ENCODE results near the gene CCNE1.
"Not testable (repeated sequence)": the region's sequence is repeated elsewhere in the genome, so short reads cannot be mapped to it uniquely, and the experiment has no call there.

The CCNE1 gene

DNA sequence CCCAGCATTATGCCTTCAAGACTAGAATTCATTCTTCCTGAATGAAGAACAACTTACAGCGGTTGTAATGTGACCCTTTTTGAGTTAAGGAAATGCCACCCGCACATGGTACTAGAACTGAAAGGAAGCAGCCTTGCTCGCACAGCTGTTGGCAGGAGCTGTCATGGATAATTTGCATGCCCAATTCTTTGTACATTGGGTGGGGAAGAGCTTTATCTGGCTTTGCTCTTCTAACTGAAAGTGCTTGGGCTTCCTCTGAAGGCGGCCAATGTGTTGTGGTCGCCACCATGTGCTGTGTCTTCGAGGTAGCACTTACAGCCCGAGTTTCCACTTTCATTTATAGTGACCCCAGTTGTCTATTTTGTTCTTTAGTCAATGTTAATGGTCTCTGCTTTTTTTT is 3.4 kb downstream of the CCNE1 start:
- no peak for DNase-seq (ENCODE audit: low read depth)

DNA sequence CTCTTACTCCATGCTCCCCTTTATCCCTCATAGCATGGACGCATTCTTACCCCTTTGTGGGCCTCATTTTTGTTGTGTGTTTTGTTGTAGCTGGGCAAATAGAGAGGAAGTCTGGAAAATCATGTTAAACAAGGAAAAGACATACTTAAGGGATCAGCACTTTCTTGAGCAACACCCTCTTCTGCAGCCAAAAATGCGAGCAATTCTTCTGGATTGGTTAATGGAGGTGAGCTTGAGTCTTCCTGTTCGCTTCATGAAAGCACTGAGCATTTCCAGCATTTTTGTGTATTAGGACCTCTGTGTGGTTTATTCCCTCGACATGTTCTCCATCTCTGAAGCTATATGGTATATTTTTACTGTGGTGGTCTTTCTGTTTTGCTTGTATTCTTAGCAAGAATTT is 5.5 kb downstream of the CCNE1 start:
- no peak for DNase-seq (ENCODE audit: low read depth)

DNA sequence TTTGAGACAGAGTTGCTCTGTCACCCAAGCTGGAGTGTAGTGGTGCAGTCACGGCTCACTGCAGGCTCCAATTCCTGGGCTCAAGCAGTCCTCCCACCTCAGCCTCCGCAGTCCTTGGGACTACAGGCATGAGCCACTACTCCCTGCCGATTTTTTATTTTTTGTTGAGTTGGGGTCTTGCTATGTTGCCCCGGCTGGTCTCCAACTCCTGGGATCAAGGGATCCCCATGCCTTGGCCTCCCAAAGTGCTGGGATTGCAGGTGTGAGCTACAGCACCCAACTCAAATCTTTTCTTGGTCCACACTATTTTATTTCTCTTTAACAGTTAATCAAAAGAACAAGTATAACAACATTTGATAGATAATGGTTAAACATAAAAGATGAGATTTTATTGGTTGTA is 7.5 kb downstream of the CCNE1 start:
- DNase-seq (ENCODE audit: low read depth) = no peak

DNA sequence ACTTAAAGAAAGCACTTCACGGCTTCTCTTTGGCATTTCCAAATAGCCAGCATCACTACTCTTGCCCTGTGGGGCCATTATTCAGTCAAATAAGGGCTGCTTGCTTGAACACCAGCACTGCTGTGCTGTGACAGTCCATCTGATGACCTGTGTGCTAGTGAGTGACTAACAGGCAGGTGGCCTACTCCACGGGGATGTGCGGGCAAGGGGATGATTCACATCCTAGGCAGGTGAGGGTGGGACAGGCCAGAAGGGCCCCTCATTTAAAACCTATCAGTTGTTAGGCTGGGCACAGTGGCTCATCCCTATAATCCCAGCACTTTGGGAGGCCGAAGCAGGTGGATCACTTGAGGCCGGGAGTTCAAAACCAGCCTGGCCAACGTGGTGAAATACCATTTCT is 8.2 kb downstream of the CCNE1 start:
- no peak for DNase-seq (ENCODE audit: low read depth)

- no peak for DNase-seq (ENCODE audit: low read depth)
Observed at GRCh38 chr19:29823581-29824330, 12.0 kb downstream of the CCNE1 start.

GRCh38 chr19:29825263-29825662 is 13.5 kb downstream of the CCNE1 start:
- DNase-seq (ENCODE audit: low read depth) = not testable (repeated sequence)

GRCh38 chr19:29831041-29831548 is 19.3 kb downstream of the CCNE1 start:
- DNase-seq (ENCODE audit: low read depth) = peak; percentile 27

- no peak for DNase-seq (ENCODE audit: low read depth)
Observed at GRCh38 chr19:29831686-29832085, 19.9 kb downstream of the CCNE1 start.

DNA sequence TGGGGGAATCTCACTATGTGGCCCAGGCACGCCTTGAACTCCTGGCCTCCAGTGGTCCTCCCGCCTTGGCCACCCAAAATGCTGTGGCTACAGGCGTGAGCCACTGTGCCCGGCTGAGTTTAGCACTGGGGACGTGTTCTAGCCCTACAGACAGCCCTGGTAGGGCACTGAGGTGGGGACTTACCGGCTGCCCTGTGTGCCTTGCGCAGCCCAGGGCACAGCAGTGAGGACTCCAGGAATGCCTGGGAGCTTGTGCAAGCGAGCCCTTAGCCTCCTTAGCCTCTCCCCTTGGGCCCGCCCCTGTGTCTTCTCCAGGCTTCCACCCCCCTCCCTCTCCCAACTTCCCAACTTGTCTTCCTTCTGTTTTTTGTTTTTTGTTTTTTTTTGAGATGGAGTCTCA is 21.0 kb downstream of the CCNE1 start:
- DNase-seq (ENCODE audit: low read depth) = no peak

DNA sequence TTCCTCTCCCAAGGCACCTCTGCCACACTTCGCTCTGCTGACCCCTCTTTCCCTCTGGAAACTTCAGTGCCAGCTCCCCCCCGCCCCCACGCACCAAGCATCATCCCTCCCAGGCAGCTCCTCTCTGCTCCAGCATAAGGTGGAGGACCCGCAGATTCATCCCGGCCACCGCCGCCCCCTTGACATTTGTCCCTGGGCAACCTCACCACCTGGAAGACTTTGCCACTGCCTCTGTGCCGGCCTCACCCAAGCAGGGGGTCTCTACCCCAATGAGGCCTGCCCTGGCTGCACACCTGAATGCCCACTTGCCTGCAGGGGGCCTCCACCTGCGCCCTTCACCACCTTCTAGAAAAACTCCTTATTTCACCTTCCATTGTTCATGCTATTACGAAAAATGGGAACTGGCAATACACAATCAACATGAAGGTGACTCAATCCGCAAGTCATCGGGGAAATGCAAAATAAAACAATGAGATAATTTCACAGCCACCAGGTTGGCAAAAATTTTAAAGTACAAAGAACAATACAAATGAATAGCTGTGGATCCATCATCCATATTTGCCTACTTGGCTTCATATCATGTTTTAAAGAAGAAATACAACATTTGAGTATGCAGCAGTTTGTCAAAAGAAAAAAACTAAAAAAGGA is 21.9 kb downstream of the CCNE1 start:
- no peak for DNase-seq (ENCODE audit: low read depth)

- no peak for DNase-seq (ENCODE audit: low read depth)
Observed at GRCh38 chr19:29834991-29835846, 23.4 kb downstream of the CCNE1 start.

- no peak for DNase-seq (ENCODE audit: low read depth)
Observed at GRCh38 chr19:29836409-29836825, 24.6 kb downstream of the CCNE1 start.

DNA sequence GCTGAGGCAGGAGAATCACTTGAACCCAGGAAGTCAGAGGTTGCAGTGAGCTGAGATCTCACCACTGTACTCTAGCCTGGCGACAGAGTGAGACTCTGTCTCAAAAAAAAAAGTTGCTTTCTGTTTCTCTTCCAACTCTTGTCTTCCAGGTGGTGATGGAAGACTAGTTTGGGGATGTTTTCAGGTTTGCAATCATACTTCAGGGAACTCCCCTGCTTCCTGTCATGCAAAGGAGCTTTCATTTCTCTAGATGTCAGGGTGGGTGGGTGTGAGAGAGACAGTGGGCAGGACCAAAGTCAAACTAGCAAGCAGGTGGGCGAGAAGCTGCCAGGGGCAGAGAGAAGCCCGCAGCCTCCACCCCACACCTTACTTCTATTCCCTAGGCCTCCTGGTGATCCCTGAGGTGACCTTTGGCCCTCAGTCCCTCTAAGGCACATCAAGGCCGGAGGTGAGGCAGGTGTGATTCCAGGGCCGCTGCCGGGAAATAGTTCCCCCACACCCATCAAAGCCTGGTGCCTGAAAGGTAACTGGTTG is 25.7 kb downstream of the CCNE1 start:
- no peak for DNase-seq (ENCODE audit: low read depth)

- DNase-seq (ENCODE audit: low read depth) = no peak
Observed at GRCh38 chr19:29837996-29838395, 26.2 kb downstream of the CCNE1 start.

- DNase-seq (ENCODE audit: low read depth) = no peak
Observed at GRCh38 chr19:29840066-29840950, 28.5 kb downstream of the CCNE1 start.

DNA sequence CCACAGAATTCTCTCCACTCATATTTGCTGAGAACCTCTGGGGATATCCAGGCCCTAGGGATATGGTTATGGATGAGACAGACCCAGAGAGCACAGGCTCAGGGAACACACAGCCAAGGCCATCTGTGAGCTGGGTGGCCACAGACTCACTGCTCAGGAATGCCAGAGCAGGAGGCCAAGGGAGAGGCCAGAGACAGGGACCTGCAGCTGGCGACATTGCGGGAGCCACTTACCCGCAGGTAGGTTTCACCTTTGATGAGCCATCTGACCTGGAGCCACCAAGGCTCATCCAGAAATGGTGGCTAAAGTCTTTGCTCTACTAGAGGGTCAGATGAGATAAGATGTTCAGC is 29.4 kb downstream of the CCNE1 start:
- no peak for DNase-seq (ENCODE audit: low read depth)

DNA sequence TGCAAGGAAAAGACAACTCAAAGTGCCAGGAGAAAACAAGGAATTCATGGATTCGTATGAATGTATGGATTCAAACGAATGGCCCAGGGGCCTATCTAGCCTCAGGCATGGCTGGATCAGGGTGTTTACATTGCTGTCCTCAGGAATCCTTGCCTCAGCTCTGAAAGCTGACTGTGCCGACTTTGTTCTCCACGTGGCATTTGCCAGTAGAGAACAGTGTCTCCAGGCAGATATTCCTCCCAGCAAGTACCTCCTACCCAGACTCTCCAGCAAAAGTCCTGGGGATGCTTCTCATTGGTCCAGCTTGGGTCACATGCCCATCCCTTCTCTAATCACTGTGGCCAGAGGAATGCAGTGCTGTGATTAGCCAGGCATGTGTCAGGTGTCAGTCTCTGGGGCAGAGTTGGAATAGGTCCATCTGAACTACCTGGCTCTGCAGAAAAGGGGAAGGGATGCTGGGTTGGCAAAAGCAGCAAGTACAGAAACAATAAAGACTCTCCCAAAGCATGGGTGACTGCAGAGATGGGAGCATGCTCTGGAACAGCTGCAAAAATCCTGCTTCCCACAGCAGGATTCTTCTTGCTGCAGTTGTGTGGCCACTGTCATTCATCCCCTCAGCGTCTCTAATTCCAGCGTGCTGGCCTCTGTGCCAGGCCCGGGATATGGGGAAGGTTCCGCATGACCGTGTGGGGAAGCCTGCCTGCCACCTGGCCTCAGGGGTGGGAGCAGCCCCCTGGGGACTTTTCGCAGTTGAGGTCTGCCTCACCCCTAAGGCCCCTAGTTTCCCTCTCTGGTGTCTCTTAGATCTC is 30.0 kb downstream of the CCNE1 start:
- no peak for DNase-seq (ENCODE audit: low read depth)

DNA sequence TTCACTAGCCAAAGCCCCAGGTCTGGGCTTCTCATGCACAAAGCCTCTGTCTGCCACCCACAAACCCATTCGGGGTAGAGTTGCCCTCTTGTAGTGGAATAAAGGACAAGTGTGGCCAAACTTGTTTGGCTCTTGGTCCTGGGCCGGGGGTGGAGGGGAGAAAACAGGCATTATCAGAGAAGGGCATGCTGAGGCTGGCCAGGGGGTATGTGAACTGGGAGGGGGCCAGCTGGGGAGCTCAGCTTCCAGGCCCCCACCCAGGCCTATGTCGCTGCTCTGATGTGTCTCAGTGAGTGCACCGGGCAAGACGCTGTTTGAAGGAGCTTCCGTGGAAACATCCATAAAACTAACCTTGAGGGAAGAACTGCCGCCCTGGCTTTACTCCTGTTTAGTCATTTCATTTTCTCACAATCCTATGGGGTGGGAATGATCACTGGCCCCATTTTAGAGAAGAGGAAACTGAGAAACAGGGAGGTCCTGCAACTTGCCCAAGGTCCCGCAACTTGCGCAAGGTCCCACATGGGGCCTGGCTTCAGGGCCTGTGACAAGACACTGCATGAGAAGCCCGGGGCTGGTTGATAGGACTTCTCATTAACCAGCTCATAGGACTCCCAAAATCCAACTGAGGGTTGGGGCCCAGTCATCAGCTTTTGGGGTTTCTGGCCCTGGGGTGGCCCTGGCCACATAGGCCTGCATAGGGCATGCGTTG is 30.8 kb downstream of the CCNE1 start:
- no peak for DNase-seq (ENCODE audit: low read depth)

- no peak for DNase-seq (ENCODE audit: low read depth)
Observed at GRCh38 chr19:29843180-29844051, 31.6 kb downstream of the CCNE1 start.

Data from stimulated activated CD8-positive, alpha-beta memory T cell treated with anti-CD3 and anti-CD28 coated beads, Interleukin-12 subunit alpha, Interleukin-12 subunit beta, amount 100 ng/mL, for 1 hour (primary cell).